Activated B cell treated with CpG ODN at 0.5 μM for 24 hours (primary cell): Measurements from ENCODE around the gene IRF1. TPM values are rescaled to one million over a fixed set of nuclear protein-coding genes. Genes with fewer than 3 reads are reported as not detected.
"Not testable (repeated sequence)": the region's sequence is repeated elsewhere in the genome, so short reads cannot be mapped to it uniquely, and the experiment has no call there.

ENCODE experiments used
- ATAC-seq: fragments of 200-7000 bp; cut with Tn5 transposase; one replicate; pipeline ENCODE4 v1.10.0; 2021; ENCODE audit warnings: low read depth, mild to moderate bottlenecking, moderate library complexity
- CTCF ChIA-PET: fragments of 350-600 bp; sonication (Branson Sonifier 250); formaldehyde crosslinking; loops from one replicate; lab custom pipeline; 2021; ENCODE audit warnings: antibody characterized with exemption; lab: Charles Lee
- POLR2A ChIA-PET: fragments of 350-600 bp; sonication (Branson Sonifier 250); formaldehyde crosslinking; loops from one replicate; lab custom pipeline; 2021; ENCODE audit warnings: antibody characterized with exemption; lab: Charles Lee
- DNase-seq: peaks from one replicate; pipeline ENCODE4 v3.0.0; 2022
- H3K27ac Mint-ChIP-seq: one replicate; pipeline ENCODE4 v1.8.0; 2020; ENCODE audit warnings: mixed read lengths
- H3K27me3 Mint-ChIP-seq: one replicate; pipeline ENCODE4 v1.8.0; 2021; ENCODE audit warnings: mixed read lengths
- H3K36me3 Mint-ChIP-seq: one replicate; pipeline ENCODE4 v1.8.0; 2021; ENCODE audit warnings: low read depth, mixed read lengths
- H3K4me1 Mint-ChIP-seq: one replicate; pipeline ENCODE4 v1.8.0; 2021; ENCODE audit warnings: mixed read lengths
- H3K4me3 Mint-ChIP-seq: one replicate; pipeline ENCODE4 v1.8.0; 2020; ENCODE audit warnings: mild to moderate bottlenecking, mixed read lengths
- H3K9me3 Mint-ChIP-seq: one replicate; pipeline ENCODE4 v1.8.0; 2020; ENCODE audit warnings: mixed read lengths
- intact Hi-C: fragments of 100-400 bp; cut with micrococcal nuclease; formaldehyde crosslinking; loops from one replicate; pipeline ENCODE4 v1.15.1; 2024
- total RNA-seq: library from RNA; stranded (reverse); gene quantifications from 2 replicates; pipeline ENCODE4 v1.2.3, GENCODE V29; 2022
- TF ChIP-seq, protein P1 (sequence below): fragments of 200-600 bp; IDR thresholded peaks from one replicate; pipeline ENCODE4 v1.8.0; 2022; ENCODE audit warnings: antibody characterized with exemption, mild to moderate bottlenecking

IRF1 gene
- total RNA-seq, 1 donor from 2014 or later = 134 TPM

- Mint-ChIP-seq H3K27me3 (no peaks in the 10 kb centered on the region), H3K4me3 (peak overlapping the region; percentile 19), H3K27ac (peak overlapping the region; percentile 86), H3K36me3 (peaks cover 78% of the 10 kb centered on the region), H3K9me3 (no peaks in the 10 kb centered on the region), H3K4me1 (peaks cover 66% of the 10 kb centered on the region)
- POLR2A ChIA-PET = interaction anchor here (1.0 to 11.1 kb wide), 7 partner anchors 10 to 69 kb away, joined by 3 to 286 read pairs (median 164); no protein-coding TSS in a partner anchor
- DNase-seq = peak; percentile 15
- no peak for ATAC-seq
- TF ChIP-seq, protein P1, sequence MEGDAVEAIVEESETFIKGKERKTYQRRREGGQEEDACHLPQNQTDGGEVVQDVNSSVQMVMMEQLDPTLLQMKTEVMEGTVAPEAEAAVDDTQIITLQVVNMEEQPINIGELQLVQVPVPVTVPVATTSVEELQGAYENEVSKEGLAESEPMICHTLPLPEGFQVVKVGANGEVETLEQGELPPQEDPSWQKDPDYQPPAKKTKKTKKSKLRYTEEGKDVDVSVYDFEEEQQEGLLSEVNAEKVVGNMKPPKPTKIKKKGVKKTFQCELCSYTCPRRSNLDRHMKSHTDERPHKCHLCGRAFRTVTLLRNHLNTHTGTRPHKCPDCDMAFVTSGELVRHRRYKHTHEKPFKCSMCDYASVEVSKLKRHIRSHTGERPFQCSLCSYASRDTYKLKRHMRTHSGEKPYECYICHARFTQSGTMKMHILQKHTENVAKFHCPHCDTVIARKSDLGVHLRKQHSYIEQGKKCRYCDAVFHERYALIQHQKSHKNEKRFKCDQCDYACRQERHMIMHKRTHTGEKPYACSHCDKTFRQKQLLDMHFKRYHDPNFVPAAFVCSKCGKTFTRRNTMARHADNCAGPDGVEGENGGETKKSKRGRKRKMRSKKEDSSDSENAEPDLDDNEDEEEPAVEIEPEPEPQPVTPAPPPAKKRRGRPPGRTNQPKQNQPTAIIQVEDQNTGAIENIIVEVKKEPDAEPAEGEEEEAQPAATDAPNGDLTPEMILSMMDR = no peak
- CTCF ChIA-PET = interaction anchor here (1.2 to 1.4 kb wide), 2 partner anchors 60 to 100 kb away, joined by 3 to 5 read pairs; no protein-coding TSS in a partner anchor
- intact Hi-C loops = no loop called here
These were observed 4.1 kb downstream of the IRF1 start for GRCh38 chr5:132486318-132487094.

GRCh38 chr5:132485641-132486317 is 4.8 kb downstream of the IRF1 start:
- Mint-ChIP-seq H3K27ac (peak overlapping the region; percentile 67), H3K27me3 (no peaks in the 10 kb centered on the region), H3K36me3 (peaks cover 86% of the 10 kb centered on the region), H3K4me1 (peaks cover 69% of the 10 kb centered on the region), H3K4me3 (no peak overlapping the region), H3K9me3 (no peaks in the 10 kb centered on the region)
- TF ChIP-seq, protein P1 = no peak
- ATAC-seq (no peak), DNase-seq (no peak)
- intact Hi-C loops = no loop called here
- CTCF ChIA-PET = no interaction called here
- POLR2A ChIA-PET = interaction anchor here (1.0 to 13.4 kb wide), 10 partner anchors 10 to 75 kb away, joined by 3 to 286 read pairs (median 129); no protein-coding TSS in a partner anchor

- CTCF ChIA-PET, DNase-seq: not testable (repeated sequence)
- peaks cover 87% of the 10 kb centered on the region for H3K36me3 Mint-ChIP-seq
These were observed 5.5 kb downstream of the IRF1 start for GRCh38 chr5:132484876-132485640.

DNA sequence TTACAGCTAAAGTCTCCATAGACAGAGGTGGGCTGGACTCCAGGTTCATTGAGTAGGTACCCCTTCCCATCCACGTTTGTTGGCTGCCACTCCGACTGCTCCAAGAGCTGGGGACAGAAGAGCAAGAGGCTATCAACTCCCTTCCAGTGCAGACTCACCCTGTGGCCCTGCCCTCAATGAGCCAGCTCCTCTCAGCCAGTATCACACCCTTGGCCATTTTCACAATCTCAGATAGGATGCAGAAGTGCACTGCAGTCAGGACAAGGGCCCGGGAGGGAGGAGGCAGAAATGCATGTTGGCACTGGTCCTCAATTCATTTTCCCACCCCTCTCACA is 6.2 kb downstream of the IRF1 start:
- Mint-ChIP-seq H3K9me3 (no peaks in the 10 kb centered on the region), H3K27ac (peak overlapping the region; percentile 31), H3K4me1 (peaks cover 78% of the 10 kb centered on the region), H3K27me3 (no peaks in the 10 kb centered on the region), H3K36me3 (peaks cover 80% of the 10 kb centered on the region), H3K4me3 (no peak overlapping the region)
- TF ChIP-seq, protein P1 = no peak
- DNase-seq (no peak), ATAC-seq (no peak)
- ChIA-PET POLR2A (interaction anchor here (1.6 to 13.4 kb wide), 7 partner anchors 8 to 73 kb away, joined by 4 to 286 read pairs (median 80); no protein-coding TSS in a partner anchor), CTCF (no interaction called here)
- intact Hi-C loops = no loop called here

More at GRCh38 chr5:132484876-132485640, 5.5 kb downstream of the IRF1 start:
- ATAC-seq, intact Hi-C loops, H3K9me3 Mint-ChIP-seq, H3K27me3 Mint-ChIP-seq, H3K4me3 Mint-ChIP-seq: not testable (repeated sequence)
- POLR2A ChIA-PET = interaction anchor here (1.6 to 13.4 kb wide), 6 partner anchors 9 to 74 kb away, joined by 4 to 286 read pairs (median 84); no protein-coding TSS in a partner anchor
- Mint-ChIP-seq H3K4me1 (peaks cover 75% of the 10 kb centered on the region), H3K27ac (peak overlapping the region; percentile 67)

GRCh38 chr5:132483661-132484390 is 6.7 kb downstream of the IRF1 start:
- CTCF ChIA-PET = no interaction called here
- H3K4me3 Mint-ChIP-seq = no peak overlapping the region
- H3K4me1 Mint-ChIP-seq = peaks cover 78% of the 10 kb centered on the region
- no peaks in the 10 kb centered on the region for H3K27me3 Mint-ChIP-seq
- ATAC-seq = no peak
- TF ChIP-seq, protein P1 = no peak
- no peak for DNase-seq
- H3K36me3 Mint-ChIP-seq = peaks cover 75% of the 10 kb centered on the region
- POLR2A ChIA-PET = interaction anchor here (1.9 to 13.4 kb wide), 6 partner anchors 8 to 73 kb away, joined by 6 to 286 read pairs (median 120); no protein-coding TSS in a partner anchor
- H3K27ac Mint-ChIP-seq = peak overlapping the region; percentile 31
- intact Hi-C loops = no loop called here
- no peaks in the 10 kb centered on the region for H3K9me3 Mint-ChIP-seq
